22Rv1 (cell line): ENCODE data around the gene KRTAP10-1.

ENCODE experiments used
- H3K27ac ChIP-seq: fragments of 450-650 bp; 2 replicates; pipeline ENCODE4 v1.5.1; 2017
- CTCF ChIP-seq: fragments of 450-650 bp; IDR thresholded peaks from 2 replicates; pipeline ENCODE4 v1.5.1; 2017; ENCODE audit warnings: mild to moderate bottlenecking
- ZFX ChIP-seq: fragments of 450-650 bp; IDR thresholded peaks from 2 replicates; pipeline ENCODE4 v1.6.1; 2017; ENCODE audit warnings: antibody characterized with exemption, borderline replicate concordance

The KRTAP10-1 gene

GRCh38 chr21:44500111-44500510 lies 39.9 kb downstream of the KRTAP10-1 start:
- no peak overlapping the region for H3K27ac ChIP-seq
- TF ChIP-seq CTCF: no peak

GRCh38 chr21:44499631-44500030 lies 40.4 kb downstream of the KRTAP10-1 start:
- H3K27ac ChIP-seq: no peak overlapping the region
- TF ChIP-seq ZFX (no peak), CTCF (no peak)

GRCh38 chr21:44499211-44499560 lies 40.8 kb downstream of the KRTAP10-1 start:
- no peak overlapping the region for H3K27ac ChIP-seq
- TF ChIP-seq ZFX (no peak), CTCF (no peak)

- no peak overlapping the region for H3K27ac ChIP-seq
- TF ChIP-seq ZFX: no peak
- no peak for TF ChIP-seq CTCF
Measured at GRCh38 chr21:44498280-44499210, 41.5 kb downstream of the KRTAP10-1 start.

GRCh38 chr21:44497703-44498126 lies 42.3 kb downstream of the KRTAP10-1 start:
- TF ChIP-seq CTCF (no peak), ZFX (no peak)
- no peak overlapping the region for H3K27ac ChIP-seq

GRCh38 chr21:44496564-44497550 lies 43.1 kb downstream of the KRTAP10-1 start:
- no peak overlapping the region for H3K27ac ChIP-seq
- no peak for TF ChIP-seq CTCF
- TF ChIP-seq ZFX: no peak
